Activated B cell treated with CpG ODN at 0.5 μM for 24 hours (primary cell): ENCODE data around the gene XYLT1. TPM values are rescaled to one million over a fixed set of nuclear protein-coding genes. Genes with fewer than 3 reads are reported as not detected.

Experiments
- ATAC-seq: fragments of 200-7000 bp; cut with Tn5 transposase; one replicate; pipeline ENCODE4 v1.10.0; 2021; ENCODE audit warnings: low read depth, mild to moderate bottlenecking, moderate library complexity
- CTCF ChIA-PET: fragments of 350-600 bp; sonication (Branson Sonifier 250); formaldehyde crosslinking; loops from one replicate; lab custom pipeline; 2021; ENCODE audit warnings: antibody characterized with exemption; lab: Charles Lee
- POLR2A ChIA-PET: fragments of 350-600 bp; sonication (Branson Sonifier 250); formaldehyde crosslinking; loops from one replicate; lab custom pipeline; 2021; ENCODE audit warnings: antibody characterized with exemption; lab: Charles Lee
- DNase-seq: peaks from one replicate; pipeline ENCODE4 v3.0.0; 2022
- H3K27ac Mint-ChIP-seq: one replicate; pipeline ENCODE4 v1.8.0; 2020; ENCODE audit warnings: mixed read lengths
- H3K27me3 Mint-ChIP-seq: one replicate; pipeline ENCODE4 v1.8.0; 2021; ENCODE audit warnings: mixed read lengths
- H3K36me3 Mint-ChIP-seq: one replicate; pipeline ENCODE4 v1.8.0; 2021; ENCODE audit warnings: low read depth, mixed read lengths
- H3K4me1 Mint-ChIP-seq: one replicate; pipeline ENCODE4 v1.8.0; 2021; ENCODE audit warnings: mixed read lengths
- H3K4me3 Mint-ChIP-seq: one replicate; pipeline ENCODE4 v1.8.0; 2020; ENCODE audit warnings: mild to moderate bottlenecking, mixed read lengths
- H3K9me3 Mint-ChIP-seq: one replicate; pipeline ENCODE4 v1.8.0; 2020; ENCODE audit warnings: mixed read lengths
- intact Hi-C: fragments of 100-400 bp; cut with micrococcal nuclease; formaldehyde crosslinking; loops from one replicate; pipeline ENCODE4 v1.15.1; 2024
- total RNA-seq: library from RNA; stranded (reverse); gene quantifications from 2 replicates; pipeline ENCODE4 v1.2.3, GENCODE V29; 2022
- TF ChIP-seq, protein P1 (sequence below): fragments of 200-600 bp; IDR thresholded peaks from one replicate; pipeline ENCODE4 v1.8.0; 2022; ENCODE audit warnings: antibody characterized with exemption, mild to moderate bottlenecking

Gene XYLT1
- total RNA-seq, 1 donor from 2014 or later = 17.0 TPM

GRCh38 chr16:17325476-17326143, 145.2 kb downstream of the XYLT1 start:
- H3K27ac Mint-ChIP-seq = no peak overlapping the region
- peaks cover 33% of the 10 kb centered on the region for H3K4me1 Mint-ChIP-seq
- H3K9me3 Mint-ChIP-seq = no peaks in the 10 kb centered on the region
- H3K27me3 Mint-ChIP-seq = no peaks in the 10 kb centered on the region
- DNase-seq (no peak), ATAC-seq (no peak)
- intact Hi-C loops = no loop called here
- TF ChIP-seq, protein P1, sequence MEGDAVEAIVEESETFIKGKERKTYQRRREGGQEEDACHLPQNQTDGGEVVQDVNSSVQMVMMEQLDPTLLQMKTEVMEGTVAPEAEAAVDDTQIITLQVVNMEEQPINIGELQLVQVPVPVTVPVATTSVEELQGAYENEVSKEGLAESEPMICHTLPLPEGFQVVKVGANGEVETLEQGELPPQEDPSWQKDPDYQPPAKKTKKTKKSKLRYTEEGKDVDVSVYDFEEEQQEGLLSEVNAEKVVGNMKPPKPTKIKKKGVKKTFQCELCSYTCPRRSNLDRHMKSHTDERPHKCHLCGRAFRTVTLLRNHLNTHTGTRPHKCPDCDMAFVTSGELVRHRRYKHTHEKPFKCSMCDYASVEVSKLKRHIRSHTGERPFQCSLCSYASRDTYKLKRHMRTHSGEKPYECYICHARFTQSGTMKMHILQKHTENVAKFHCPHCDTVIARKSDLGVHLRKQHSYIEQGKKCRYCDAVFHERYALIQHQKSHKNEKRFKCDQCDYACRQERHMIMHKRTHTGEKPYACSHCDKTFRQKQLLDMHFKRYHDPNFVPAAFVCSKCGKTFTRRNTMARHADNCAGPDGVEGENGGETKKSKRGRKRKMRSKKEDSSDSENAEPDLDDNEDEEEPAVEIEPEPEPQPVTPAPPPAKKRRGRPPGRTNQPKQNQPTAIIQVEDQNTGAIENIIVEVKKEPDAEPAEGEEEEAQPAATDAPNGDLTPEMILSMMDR = no peak
- no peaks in the 10 kb centered on the region for H3K36me3 Mint-ChIP-seq
- H3K4me3 Mint-ChIP-seq = no peak overlapping the region
- ChIA-PET CTCF (no interaction called here), POLR2A (no interaction called here)

DNA sequence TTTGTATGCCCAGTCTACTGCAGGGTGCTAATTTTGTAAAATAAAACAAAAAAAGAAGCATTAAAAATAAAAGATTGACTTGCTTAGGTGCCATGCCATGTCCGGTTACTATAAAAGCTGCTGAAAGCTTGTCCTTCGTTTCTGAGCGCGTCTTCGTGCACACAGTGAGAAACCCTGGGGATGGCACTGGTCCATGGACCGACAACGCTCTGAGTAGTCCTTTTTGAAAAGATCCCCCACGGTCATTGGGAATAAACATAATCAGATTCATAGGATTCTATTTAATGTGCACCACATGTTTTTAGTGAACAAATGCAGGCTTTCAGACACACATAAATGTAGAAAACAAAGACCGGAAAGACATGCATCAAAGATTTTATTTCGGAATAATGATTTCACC, 146.3 kb downstream of the XYLT1 start:
- H3K4me1 Mint-ChIP-seq = peaks cover 40% of the 10 kb centered on the region
- ChIA-PET CTCF (no interaction called here), POLR2A (interaction anchor here (0.6 to 1.0 kb wide), 2 partner anchors 18 to 159 kb away, joined by 4 to 5 read pairs; no protein-coding TSS in a partner anchor)
- ATAC-seq (no peak), DNase-seq (no peak)
- no peaks in the 10 kb centered on the region for H3K27me3 Mint-ChIP-seq
- H3K36me3 Mint-ChIP-seq = no peaks in the 10 kb centered on the region
- H3K9me3 Mint-ChIP-seq = no peaks in the 10 kb centered on the region
- no peak overlapping the region for H3K27ac Mint-ChIP-seq
- intact Hi-C loops = no loop called here
- no peak overlapping the region for H3K4me3 Mint-ChIP-seq
- TF ChIP-seq, protein P1 = no peak

DNA sequence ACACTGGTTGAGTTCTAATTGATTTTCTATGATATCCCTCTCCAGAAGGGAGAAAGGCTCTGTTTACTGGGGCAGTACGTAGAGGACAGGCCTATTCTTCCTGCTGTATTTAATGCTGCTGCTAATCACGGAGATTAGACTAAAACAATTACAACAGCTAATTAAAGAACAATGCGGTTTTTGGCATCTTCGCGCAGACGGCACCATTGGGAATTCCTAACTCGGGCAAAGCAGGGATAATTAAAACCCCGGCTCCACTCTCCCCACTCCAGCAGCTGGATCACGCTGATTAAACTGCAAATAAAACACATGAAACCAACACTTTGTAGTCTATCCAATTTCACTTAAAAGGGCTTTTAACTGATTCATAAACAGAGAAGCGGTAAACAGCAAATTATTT, 147.6 kb downstream of the XYLT1 start:
- Mint-ChIP-seq H3K36me3 (no peaks in the 10 kb centered on the region), H3K4me1 (peaks cover 43% of the 10 kb centered on the region), H3K27ac (no peak overlapping the region), H3K9me3 (no peaks in the 10 kb centered on the region), H3K4me3 (no peak overlapping the region), H3K27me3 (no peaks in the 10 kb centered on the region)
- intact Hi-C loops = no loop called here
- ChIA-PET CTCF (no interaction called here), POLR2A (no interaction called here)
- ATAC-seq = no peak
- DNase-seq = no peak
- TF ChIP-seq, protein P1 = no peak

DNA sequence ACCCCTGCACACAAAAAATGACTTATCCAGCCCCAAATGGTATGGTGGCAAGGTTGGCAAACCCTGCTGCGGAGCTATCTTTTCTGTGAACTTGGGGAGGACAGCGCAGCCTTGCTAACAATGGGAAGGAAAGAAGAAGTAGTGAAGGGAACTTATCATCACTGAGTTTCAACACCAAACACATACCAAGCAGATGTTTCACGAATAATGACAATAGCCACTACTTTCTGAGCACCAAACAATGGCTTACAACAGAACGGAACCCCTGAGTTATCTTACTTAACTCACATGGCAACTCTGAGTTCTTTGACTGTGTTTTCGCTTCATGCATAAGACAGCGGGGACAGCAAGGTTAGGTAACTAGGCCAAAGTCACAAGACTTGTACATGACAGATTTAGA, 148.9 kb downstream of the XYLT1 start:
- intact Hi-C loops = no loop called here
- H3K27me3 Mint-ChIP-seq = no peaks in the 10 kb centered on the region
- no peak overlapping the region for H3K4me3 Mint-ChIP-seq
- DNase-seq = no peak
- ATAC-seq = no peak
- TF ChIP-seq, protein P1 = no peak
- no peaks in the 10 kb centered on the region for H3K36me3 Mint-ChIP-seq
- ChIA-PET CTCF (no interaction called here), POLR2A (no interaction called here)
- H3K27ac Mint-ChIP-seq = no peak overlapping the region
- H3K4me1 Mint-ChIP-seq = peaks cover 48% of the 10 kb centered on the region
- no peaks in the 10 kb centered on the region for H3K9me3 Mint-ChIP-seq

DNA sequence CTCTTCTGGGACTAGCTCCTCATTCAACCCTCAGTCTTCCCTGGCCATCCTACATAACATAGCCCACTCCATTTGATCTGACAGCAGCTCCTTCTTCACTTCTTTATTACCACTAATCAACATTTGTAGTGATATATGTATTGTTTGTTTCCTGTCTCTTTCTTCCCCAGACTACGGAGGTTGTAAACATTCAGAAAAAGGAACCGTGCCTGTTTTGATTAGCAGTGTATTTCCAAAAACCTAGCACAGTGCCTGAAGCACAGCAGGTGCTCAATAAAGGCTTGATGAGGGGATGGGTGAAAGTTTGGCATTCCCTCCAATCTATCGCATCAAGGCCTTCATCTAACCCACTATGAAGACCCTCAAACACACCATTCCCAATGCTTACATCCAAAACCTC, 150.8 kb downstream of the XYLT1 start:
- TF ChIP-seq, protein P1 = no peak
- ATAC-seq (no peak), DNase-seq (no peak)
- POLR2A ChIA-PET = interaction anchor here (1.0 to 1.2 kb wide), 2 partner anchors 10 to 18 kb away, joined by 4 to 6 read pairs; no protein-coding TSS in a partner anchor
- Mint-ChIP-seq H3K27ac (no peak overlapping the region), H3K27me3 (no peaks in the 10 kb centered on the region), H3K9me3 (no peaks in the 10 kb centered on the region), H3K36me3 (no peaks in the 10 kb centered on the region), H3K4me3 (no peak overlapping the region), H3K4me1 (peaks cover 53% of the 10 kb centered on the region)
- intact Hi-C loops = no loop called here
- CTCF ChIA-PET = no interaction called here
